ENCODE data around the gene CLCN5.

GRCh38 chrX:49995795-49996455 is 73.5 kb downstream of the CLCN5 start:
- TF ChIP-seq CTCF (IDR thresholded peaks at IDR 0.05 in 2 of 3, conservative IDR thresholded peaks at IDR 0.05 in 1 of 3; ENCODE audit: control insufficient read depth in 2 of 3, extremely low read depth in 1 of 3, insufficient read depth in 1 of 3, low read depth in 3 of 3, low read length in 3 of 3) (no peak), CEBPB (IDR thresholded peaks at IDR 0.05; ENCODE audit: borderline replicate concordance in 1 of 2, low read depth in 2 of 2, low read length in 2 of 2) (no peak)
